HG02759 (cell line): Measurements from ENCODE around the gene FAM20C.
"Not testable (repeated sequence)": the region's sequence is repeated elsewhere in the genome, so short reads cannot be mapped to it uniquely, and the experiment has no call there.

Experiments used
- ATAC-seq: cut with Tn5 transposase; IDR thresholded peaks from one replicate; pipeline ENCODE4 v1.9.1; 2021; ENCODE audit warnings: mild to moderate bottlenecking, moderate library complexity; ENCODE audit not compliant: unreplicated experiment

The FAM20C gene

DNA sequence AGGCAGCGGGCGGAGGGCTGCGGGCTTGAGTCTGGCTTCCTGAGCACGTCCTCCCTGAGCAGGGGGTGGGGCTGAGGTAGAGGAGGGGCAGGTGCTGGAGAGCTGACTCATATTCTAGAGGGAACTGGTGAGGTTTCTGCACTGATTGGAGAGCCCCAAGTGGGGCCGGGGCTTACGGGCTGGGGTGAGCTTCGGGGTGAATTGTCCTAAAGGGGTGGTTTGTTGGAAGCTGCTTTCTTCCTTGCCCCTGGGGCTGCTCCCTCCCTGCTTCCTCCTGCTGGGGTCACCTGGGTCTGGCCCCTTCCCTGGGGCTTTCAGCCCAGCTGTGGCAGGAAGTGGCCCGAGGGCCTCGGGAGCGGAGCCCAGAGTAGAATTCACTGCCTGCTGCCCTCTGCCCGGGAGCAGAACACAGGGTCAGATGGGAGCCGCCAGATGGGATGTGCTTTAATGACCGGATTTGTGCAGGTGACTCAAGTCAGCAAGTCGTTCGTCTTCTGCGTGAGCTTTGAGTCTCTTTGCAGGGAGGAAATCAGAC, 48.6 kb downstream of the FAM20C start:
- ATAC-seq, result no peak

DNA sequence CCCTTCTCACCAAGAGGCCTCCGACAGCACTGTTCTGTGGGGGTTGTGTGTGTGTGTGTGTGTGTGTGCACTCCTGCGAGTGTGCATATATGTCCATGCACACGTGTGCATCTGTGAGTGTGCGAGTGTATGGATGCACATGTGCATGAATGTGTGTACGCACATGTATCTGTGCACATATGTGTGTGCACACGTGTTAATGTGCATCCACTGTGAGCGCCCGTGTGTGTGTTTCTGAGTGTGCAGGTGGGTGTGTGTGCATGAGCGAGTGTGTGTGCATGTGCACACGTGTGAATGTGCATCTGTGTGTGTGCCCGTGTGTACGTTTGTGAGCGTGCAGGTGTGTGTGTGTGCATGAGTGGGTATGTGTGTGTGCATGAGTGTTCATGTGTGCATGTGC, 49.1 kb downstream of the FAM20C start:
- no peak for ATAC-seq

DNA sequence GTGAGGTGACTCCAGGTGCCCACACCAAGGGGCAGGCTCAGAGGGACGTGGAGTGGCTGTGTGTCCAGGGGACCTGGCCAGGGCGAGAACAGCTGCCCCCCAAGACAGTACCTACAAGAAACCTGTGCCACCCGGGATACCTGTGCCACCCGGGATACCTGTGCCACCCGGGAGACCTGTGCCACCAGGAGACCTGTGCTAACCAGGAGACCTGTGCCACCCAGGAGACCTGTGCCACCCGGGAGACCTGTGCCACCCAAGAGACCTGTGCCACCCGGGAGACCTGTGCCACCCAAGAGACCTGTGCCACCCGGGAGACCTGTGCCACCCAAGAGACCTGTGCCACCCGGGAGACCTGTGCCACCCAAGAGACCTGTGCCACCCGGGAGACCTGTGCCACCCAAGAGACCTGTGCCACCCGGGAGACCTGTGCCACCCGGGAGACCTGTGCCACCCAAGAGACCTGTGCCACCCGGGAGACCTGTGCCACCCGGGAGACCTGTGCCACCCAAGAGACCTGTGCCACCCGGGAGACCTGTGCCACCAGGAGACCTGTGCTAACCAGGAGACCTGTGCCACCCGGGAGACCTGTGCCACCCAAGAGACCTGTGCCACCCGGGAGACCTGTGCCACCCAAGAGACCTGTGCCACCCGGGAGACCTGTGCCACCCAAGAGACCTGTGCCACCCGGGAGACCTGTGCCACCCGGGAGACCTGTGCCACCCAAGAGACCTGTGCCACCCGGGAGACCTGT, 50.6 kb downstream of the FAM20C start:
- ATAC-seq, result not testable (repeated sequence)

DNA sequence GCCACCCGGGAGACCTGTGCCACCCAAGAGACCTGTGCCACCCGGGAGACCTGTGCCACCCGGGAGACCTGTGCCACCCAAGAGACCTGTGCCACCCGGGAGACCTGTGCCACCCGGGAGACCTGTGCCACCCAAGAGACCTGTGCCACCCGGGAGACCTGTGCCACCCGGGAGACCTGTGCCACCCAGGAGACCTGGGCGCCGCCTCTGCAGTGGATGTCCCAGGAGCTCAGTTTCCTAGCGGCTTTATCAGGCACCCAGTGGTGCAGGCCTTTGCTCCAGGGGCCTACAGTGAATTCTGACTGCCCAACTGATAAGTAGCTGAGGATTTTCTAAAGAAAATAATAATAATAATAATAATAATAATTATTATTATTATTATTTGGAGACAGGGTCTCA, 51.2 kb downstream of the FAM20C start:
- ATAC-seq, result not testable (repeated sequence)

DNA sequence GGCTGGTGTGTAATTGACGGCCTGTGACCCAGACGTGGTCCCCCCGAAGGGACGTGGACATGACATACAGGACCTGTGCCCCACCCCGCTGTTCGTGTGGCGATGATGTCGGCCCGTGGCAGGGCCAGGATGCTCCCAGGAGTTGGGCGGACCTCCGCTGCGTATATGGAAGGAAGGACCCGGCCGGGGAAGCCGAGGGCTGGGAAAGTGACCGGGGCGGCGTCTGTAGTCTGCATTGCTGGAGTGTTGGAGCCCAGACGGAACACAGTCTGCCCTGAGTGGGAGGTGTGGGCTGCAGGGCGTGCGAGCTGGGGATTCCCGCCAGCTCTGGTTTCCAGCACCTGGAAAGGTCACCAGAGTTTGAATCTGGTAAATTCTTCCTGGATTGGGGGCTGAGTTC, 52.6 kb downstream of the FAM20C start:
- no peak for ATAC-seq

DNA sequence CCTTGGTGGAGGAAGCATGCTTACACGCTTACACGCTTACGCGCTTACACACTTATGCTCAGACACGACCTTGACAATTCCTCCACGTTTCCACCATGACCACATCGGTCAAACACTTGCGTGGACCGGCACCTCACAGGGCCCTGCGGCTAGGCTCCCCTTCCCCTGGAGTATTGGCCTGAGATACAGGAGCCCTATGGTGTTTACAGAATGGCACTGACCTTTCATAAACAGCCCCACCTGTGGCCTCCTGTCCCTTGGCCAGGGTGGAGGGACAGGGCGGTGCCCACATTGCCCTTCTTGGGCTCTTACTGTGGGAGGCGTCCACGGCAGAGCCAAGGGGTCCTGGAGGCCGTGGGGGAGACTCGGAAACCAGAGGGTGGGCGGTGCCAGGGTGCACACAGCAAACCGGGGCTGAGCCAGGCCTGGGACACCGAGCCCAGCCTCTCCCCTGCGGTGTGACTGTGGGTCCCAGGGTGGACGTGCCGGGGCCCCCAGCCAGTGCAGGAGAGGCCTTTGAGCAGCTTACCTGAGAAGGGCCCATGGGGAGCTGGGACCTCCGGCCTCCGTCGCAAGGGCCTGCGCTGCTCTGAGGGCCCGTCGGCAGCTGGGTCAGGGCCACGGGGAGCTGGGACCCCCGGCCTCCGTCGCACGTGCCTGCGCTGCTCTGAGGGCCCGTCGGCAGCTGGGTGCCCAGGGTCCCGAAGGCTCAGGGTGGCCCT, 53.4 kb downstream of the FAM20C start:
- ATAC-seq, result no peak

DNA sequence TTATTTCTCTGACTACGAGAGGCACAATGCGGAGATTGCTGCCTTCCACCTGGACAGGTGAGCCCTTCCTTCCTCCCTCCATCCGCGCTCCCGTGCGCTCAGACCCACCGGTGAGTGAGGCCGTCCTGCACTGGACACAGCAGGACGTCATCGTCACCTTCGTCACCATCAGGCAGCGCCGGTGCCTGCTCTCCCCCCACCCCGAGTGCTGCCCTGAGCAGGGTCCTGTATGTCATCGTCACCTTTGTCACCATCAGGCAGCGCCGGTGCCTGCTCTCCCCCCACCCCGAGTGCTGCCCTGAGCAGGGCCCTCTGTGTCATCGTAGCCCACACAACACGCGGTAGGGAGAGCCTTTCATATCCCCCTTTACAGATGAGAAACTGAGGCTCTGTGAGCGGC, 54.1 kb downstream of the FAM20C start:
- ATAC-seq, result no peak

DNA sequence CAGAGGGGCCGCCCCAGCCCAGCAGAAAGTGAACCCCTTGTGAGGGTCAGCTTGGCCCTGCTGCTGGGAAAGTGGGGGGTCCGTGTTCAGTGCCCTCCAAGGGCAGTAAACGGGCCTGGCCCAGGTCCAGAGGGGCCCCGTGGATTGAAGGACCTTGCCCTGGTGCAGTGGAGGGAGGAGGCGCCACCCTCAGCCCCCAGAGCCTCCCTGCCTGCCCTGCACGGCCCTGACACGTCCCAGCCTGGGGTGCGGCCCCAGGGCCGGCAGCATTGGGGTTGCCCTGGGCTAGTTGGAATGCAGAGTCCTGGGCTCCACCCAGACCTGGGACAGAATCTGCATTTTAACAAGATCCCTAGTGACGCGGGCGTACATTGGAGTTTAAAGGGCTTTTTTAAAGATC, 54.8 kb downstream of the FAM20C start:
- ATAC-seq, result no peak

DNA sequence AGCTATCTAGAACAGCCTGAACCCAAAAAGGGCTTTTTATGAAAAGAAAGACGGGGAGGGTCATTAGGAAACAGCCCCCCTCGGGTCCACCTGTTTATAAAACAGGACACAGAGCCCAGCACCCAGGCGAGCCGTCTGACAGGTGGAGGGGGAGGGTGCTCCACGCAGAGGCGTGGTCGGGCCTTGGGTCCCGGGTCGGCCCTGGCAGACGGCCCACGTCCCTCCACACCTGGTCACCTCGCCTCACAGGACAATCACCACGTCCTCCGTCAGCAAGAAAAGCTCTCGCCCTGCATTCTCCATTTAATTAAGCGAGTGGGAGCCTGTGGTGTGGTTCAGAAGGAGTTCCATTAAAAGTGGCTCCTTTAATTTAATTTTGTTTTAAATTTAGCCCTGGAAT, 55.3 kb downstream of the FAM20C start:
- ATAC-seq, result no peak

DNA sequence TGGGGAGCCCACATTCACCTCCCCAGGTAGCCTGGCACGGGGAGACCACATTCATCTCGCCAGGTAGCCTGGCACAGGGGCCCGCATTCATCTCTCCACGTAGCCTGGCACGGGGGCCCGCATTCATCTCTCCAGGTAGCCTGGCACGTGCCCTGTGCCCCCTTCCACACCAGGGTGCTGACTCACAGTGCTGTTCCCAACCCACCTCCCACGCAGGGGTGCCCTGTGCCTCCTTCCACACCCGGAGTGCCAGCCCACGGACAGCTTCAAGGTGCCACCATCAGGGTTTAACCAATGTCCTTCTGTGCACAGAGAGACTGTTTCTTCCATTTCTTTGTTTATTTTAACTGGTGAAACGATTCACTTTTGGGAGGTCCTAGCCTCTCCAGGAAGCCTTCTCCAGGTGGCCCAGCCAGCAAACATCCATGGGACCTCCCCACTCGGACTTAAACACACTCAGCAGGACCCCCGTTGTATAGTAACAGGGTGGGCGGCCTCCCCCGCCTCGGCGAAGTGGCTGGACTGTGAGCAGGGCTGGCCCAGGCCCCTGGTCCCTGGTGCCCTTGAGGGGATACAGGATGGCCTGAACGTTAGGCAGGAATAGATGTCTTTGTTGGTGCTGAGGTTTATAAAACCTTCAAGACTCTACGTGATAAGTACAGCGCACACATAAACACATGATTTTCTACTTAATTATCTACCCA, 56.5 kb downstream of the FAM20C start:
- no peak for ATAC-seq

DNA sequence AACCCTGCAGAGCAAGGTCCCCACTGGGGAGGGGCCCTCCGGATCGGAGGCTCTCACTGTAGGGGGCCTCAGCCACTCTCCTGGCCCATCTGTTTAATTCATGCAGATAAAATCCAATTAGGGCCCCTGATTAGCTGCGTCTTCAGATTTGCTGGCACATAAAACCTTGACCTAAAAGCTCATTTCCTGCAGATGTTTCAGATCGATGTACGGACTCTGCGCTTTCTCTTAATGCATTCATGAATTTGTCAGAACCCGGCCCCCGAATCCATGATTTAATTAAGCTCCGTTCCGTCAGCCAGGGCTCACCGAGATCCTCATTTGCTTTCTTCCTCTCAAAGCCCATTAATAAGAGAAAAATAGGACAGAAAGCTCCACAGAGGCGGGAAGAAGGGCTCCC, 57.6 kb downstream of the FAM20C start:
- no peak for ATAC-seq

DNA sequence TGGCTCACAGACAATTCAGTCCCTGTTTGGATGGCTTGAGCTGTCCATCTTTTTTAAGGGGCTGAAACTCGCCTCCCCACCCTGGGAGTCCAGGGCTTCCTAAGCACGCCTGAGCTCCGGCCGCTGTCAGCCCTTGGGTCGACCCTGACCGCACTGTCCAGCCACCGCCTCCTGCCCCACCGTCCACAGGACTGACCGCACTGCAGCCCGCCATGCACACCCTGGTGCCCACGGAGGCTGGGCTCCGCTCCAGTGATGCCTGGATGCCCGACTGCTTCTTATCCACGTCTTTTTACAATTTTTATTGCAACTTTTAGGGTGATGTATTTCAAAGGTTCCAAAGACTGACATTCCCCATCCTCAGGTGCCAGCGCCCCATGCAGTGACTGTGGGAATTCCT, 58.2 kb downstream of the FAM20C start:
- ATAC-seq, result no peak

DNA sequence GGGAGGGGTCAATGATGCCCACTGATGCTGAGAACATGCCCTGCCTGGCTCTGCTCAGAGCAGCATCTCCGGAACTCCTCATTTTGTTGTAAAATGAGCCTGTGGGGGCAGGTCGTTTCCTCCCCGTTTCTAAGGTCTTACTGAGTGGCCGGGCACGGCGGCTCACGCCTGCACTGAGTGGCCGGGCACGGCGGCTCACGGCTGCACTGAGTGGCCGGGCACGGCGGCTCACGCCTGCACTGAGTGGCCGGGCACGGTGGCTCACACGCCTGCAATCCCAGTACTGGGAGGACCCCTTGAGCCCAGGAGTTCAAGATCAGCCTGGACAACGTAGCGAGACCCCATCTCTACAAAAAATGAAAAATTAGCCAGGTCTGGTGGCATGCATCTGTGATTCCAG, 58.6 kb downstream of the FAM20C start:
- ATAC-seq, result no peak

DNA sequence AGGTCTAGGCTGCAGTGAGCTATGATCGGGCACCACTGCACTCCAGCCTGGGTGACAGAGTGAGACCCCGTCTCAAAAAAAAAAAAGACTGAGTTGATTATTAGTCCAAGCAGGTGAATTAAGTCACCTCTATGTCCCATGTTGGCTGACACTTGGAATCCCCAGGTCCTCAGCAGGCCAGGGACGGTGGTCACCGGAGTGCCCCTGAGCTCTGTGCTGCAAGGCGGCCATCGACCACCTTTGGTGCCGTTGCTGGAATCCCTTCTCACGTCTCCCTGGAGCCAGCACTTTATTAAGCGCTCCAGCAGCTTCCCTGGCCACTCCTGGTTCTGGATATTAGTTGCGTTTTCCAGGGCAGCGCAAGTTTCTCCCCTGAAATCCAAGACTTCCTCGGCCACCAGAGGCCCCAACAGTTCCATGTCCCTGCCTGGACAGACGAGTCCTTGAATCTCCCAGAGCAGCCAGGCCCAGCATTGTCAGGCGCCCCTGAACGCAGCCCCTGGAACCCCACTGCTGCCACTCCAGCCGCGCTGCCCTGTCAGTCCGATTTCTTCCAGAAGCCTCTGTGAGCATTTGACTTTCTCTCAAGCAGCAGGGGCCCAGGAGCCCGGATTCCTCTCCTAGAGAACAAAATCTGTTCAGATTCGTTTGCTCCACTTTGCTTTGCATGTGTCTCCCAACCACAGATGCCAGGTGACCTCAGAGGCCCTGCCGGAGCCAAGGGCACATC, 59.2 kb downstream of the FAM20C start:
- no peak for ATAC-seq

DNA sequence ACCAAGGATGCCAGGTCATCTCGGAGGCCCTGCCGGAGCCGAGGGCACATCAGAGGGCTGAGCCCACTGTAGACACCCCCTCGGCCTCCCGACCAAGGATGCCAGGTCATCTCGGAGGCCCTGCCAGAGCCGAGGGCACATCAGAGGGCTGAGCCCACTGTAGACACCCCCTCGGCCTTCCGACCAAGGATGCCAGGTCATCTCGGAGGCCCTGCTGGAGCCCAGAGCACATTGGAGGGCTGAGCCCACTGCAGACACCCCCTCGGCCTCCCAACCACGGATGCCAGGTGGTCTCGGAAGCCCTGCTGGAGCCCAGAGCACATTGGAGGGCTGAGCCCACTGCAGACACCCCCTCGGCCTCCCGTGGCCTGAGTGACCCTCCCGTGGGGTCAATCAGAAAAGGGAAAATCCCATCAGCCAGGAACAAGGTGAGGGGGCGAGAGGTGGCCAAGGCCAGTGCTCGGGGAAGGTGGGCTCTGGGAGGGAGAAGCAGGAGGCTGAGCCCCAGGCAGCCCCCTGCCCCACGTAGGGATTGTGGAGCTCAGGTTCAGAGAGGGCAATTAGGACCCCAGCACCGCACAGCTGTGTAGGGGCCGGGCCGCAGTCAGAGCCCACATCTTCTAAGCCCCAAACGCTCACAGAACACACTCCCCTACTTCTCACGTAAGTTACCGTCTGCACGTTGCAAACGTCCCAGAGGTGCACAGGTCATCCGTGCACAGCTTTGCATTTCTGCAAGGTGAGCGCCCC, 60.0 kb downstream of the FAM20C start:
- ATAC-seq, result no peak

DNA sequence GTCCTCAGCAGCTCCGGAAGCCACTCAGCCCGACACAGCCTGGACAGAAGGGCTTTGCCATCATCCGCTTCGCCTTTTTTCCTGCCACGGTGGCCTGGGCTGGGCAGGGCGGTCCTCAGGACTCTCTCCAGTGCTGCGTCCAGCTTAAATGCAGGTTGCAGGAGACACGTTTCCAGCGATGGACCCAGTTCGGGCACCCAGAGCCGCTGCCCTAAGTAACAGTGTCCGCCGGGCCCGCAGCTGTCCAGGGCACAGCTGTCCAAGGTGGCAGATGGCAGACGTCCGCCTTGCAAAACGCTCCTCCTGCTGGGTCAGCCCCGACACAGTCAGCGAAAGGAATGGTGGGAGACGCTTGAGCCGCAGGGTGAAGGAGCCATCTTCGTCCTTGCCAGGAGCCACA, 60.6 kb downstream of the FAM20C start:
- ATAC-seq, result no peak

DNA sequence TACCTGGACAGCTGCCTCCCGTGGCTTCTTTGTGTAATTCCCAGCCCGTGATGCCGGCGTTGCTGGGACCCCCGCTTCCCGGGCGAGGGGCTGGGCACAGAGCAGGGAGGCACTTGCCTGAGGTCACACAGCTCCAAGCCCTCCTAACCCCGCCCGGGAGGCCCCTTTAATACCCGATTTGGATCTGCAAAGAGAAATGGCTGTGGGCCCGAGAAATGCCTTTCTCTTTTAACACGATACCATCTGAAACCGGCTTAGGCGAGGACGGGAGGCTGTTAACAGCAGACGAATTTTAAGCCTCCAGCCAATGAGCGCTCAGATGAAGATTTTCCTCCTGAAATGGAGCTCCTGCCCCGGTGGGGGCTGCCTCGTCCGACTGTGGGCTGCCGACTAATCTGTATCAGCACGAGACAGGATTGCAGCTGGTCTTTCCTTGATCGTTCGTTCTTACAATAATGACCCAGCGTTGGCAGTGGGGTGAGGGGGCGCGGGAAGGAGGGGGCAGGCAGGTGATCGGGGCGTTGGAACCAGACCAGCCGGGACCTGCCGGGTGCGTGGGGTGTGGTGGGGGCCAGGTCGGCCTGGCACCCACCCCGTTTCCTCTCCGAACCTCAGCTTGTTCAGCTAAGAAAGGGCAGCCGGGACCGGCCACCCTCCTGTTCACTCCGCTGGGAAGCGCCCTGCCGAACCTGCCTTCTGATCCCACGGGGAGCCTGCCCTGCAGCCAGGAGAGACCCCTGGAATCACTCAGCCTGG, 61.4 kb downstream of the FAM20C start:
- no peak for ATAC-seq

DNA sequence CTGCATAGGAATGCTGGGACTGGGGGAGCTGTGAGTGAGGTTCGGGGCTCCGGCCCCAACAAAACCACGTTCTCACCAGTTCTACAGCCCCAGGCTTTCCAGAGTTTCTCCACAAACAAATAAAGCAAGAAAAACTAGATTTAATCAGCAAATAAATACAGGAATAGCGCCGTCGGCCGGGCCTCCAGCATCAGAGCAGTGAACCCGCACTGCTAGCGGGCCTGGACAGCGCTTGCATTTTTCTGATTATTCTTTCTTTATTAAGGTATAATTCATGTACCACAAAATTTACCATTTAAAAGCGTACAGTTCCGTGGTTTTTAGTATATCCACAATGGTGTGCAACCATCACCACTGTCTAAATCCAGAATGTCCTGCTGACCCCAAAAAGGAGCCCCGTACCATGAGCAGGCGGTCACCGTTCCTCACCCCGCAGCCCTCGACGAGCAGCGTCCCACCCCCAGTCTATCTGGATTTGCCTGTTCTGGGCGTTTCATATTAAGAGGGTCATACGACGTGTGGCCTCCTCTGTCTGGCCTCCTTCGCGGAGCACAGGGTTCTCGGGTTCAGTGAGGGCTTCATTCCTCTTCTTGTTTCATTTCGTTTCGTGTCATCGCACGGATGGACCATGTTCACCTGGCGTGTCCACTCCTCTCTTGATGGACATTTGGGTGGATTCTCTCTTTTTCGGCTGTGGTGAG, 62.1 kb downstream of the FAM20C start:
- no peak for ATAC-seq

DNA sequence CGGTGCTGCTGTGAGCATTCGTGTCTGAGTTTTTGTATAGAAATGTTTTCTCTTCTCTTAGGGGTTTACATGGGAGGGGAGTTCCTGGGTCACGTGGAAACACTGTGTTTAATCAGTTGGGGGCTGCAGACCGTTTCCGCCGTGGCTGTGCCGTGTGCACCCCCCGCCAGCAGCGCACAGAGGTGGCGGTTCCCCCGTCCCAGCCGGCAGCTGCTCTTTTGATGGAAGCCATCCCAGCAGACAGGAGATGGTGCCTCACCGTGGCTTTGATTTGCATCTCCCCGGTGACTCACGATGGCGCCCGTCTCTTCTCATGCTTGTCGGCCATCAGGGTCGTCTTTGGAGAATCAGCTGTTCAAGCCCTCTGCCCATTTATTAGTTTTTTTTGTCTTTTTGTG, 62.7 kb downstream of the FAM20C start:
- no peak for ATAC-seq
